ENCODE measurements around the gene ATG16L1. TPM values are rescaled to one million over a fixed set of nuclear protein-coding genes. Genes with fewer than 3 reads are reported as not detected.

The ATG16L1 gene
- total and polyA plus RNA-seq, 2 experiments from 2014 or later: 16.2 to 17.2 TPM

DNA sequence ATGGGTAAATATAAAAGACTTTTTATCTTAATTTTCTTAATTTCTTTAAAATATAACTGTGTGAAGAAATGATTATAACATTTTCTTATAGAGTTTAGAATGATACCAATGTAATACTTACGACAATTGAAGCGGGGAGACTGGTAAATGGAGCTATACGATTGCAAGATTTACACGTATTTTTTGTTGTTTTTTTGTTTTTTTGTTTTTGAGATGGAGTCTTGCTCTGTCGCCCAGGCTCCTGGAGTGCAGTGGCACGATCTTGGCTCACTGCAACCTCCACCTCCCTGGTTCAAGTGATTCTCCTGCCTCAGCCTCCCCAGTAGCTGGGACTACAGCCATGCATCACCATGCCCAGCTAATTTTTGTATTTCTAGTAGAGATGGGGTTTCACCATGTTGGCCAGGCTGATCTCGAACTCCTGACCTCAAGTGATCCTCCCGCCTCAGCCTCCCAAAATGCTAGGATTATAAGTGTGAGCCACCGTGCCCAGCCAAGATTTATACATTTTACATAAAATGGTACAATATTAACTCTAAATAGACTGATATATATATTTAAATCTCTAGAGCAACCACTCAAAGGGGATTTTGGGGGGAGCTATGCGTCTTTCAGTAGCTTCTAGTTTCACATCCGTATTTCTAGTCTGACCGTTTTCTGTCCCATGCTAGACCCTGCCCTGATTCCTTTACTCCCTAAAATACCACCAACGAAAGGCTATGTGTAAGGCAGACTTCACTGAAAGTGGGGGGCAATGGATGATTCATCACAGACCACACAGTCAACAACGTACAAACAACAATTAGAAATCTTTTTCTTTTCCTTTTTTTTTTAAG lies 28.2 kb upstream of the ATG16L1 start:
- peaks cover 49% of the 10 kb centered on the region for H3K27me3 ChIP-seq (replicated peaks; ENCODE audit: insufficient read depth)
- H3F3A ChIP-seq (ENCODE audit: insufficient read depth): no peaks in the 10 kb centered on the region
- no peaks in the 10 kb centered on the region for H4K20me1 ChIP-seq (ENCODE audit: insufficient read depth)
- H3K27ac ChIP-seq: no peak overlapping the region
- H3K4me3 ChIP-seq: no peak overlapping the region
- in situ Hi-C loops (cut with MboI): no loop called here
- 51 to 54% methylated on average over 14 of the region's 14 CpGs for WGBS, 2 experiments (ENCODE audit: low coverage in 1 of 2, low lambda C conversion rate in 2 of 2, missing lambda C conversion rate in 2 of 2)
- H3K36me3 ChIP-seq (ENCODE audit: low read depth): no peaks in the 10 kb centered on the region
- H3K4me2 ChIP-seq (ENCODE audit: unreplicated experiment): no peak overlapping the region
- no peaks in the 10 kb centered on the region for H3K9me3 ChIP-seq (ENCODE audit: low read depth)
- H3K79me2 ChIP-seq (ENCODE audit: insufficient read depth): no peaks in the 10 kb centered on the region
- H2AFZ ChIP-seq: no peak overlapping the region
- H3K9ac ChIP-seq: no peak overlapping the region
- no peak for DNase-seq
- H3K9me2 ChIP-seq (ENCODE audit: insufficient read depth): no peaks in the 10 kb centered on the region
- no peaks in the 10 kb centered on the region for H3K4me1 ChIP-seq (ENCODE audit: insufficient read depth)
- TF ChIP-seq EZH2 (IDR thresholded peaks at IDR 0.05; ENCODE audit: insufficient read depth, poor library complexity, severe bottlenecking) (no peak), EZH2phosphoT487 (IDR thresholded peaks at IDR 0.05; ENCODE audit: insufficient read depth, low read depth) (no peak)

DNA sequence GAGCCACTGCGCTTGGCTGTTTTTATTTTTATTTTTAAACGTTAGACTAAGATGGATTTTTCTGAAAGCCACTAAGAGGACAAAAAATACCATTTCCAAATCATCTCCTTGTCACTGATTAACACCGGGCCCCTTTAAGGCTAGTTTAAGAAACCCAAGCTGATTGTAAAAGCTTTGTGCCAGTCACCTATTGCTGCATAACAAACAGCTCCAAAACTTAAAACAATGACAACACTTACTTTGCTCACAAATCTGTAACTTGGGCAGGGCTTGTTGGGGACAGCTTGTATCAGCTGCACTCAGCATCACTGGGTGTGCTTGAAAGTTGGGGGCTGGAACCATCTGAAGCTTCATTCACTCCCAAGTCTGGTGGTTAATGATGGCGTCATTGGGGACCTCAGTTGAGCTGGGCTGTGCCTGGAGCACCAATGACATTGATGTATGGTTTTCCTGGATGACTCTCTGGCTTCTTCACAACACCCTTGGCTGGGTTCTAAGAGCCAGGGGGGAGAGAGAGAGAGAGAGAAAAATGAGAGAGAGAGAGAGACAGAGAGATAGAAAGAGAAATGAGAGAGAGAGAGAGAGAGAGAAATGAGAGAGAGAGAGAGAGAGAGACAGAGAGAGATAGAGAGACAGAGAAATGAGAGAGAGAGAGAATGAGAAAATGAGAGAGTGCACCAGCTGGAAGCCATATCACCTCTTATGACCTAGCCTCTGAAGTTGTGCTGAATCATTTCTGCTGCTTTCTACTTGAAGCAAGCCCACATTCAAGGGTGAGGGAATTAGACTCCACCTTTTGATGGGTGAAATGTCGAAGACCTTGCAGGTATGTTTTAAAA lies 26.0 kb upstream of the ATG16L1 start:
- H4K20me1 ChIP-seq (ENCODE audit: insufficient read depth): no peaks in the 10 kb centered on the region
- H3K4me3 ChIP-seq: no peak overlapping the region
- no peak overlapping the region for H3K4me2 ChIP-seq (ENCODE audit: unreplicated experiment)
- H2AFZ ChIP-seq: no peak overlapping the region
- no peaks in the 10 kb centered on the region for H3K36me3 ChIP-seq (ENCODE audit: low read depth)
- TF ChIP-seq EZH2 (IDR thresholded peaks at IDR 0.05; ENCODE audit: insufficient read depth, poor library complexity, severe bottlenecking) (no peak), EZH2phosphoT487 (IDR thresholded peaks at IDR 0.05; ENCODE audit: insufficient read depth, low read depth) (no peak)
- H3K9ac ChIP-seq: no peak overlapping the region
- 33 to 47% methylated on average over 5 of the region's 5 CpGs for whole genome bisulfite sequencing, 2 experiments (ENCODE audit: low coverage in 1 of 2, low lambda C conversion rate in 2 of 2, missing lambda C conversion rate in 2 of 2)
- DNase-seq: no peak
- no peaks in the 10 kb centered on the region for H3K9me3 ChIP-seq (ENCODE audit: low read depth)
- no peaks in the 10 kb centered on the region for H3K79me2 ChIP-seq (ENCODE audit: insufficient read depth)
- no peaks in the 10 kb centered on the region for H3K9me2 ChIP-seq (ENCODE audit: insufficient read depth)
- no peak overlapping the region for H3K27ac ChIP-seq
- peaks cover 53% of the 10 kb centered on the region for H3K27me3 ChIP-seq (replicated peaks; ENCODE audit: insufficient read depth)
- H3F3A ChIP-seq (ENCODE audit: insufficient read depth): no peaks in the 10 kb centered on the region
- in situ Hi-C loops (cut with MboI): no loop called here
- H3K4me1 ChIP-seq (ENCODE audit: insufficient read depth): no peaks in the 10 kb centered on the region

DNA sequence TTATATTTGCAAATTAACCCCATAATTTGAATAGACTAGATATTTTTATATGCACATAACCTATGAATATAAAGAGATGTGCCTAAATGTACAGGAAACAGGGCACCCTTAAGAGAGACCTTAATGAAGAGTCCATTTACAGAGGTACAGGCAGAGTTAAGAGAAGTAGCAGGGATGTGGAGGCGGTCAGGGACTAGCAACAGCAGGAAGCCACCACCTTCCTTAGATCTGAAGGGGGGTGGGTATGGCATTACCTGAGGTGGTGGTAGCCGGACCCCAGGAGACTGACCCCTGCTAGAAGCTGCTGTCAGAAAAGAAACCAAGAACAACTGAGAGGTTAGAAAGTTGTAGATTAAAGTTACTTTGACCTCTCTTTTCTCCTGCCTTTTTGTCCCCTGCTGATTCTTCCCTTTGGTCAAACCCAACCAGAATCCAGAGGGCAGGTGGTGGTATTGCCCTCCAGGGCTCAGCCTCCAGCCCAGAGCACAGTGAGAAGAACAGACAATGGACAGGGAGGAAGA lies 24.9 kb upstream of the ATG16L1 start:
- H3K79me2 ChIP-seq (ENCODE audit: insufficient read depth): no peaks in the 10 kb centered on the region
- no peak overlapping the region for H3K27ac ChIP-seq
- H2AFZ ChIP-seq: no peak overlapping the region
- no peak overlapping the region for H3K9ac ChIP-seq
- H3K9me3 ChIP-seq (ENCODE audit: low read depth): no peaks in the 10 kb centered on the region
- TF ChIP-seq EZH2 (IDR thresholded peaks at IDR 0.05; ENCODE audit: insufficient read depth, poor library complexity, severe bottlenecking) (no peak), EZH2phosphoT487 (IDR thresholded peaks at IDR 0.05; ENCODE audit: insufficient read depth, low read depth) (no peak)
- H3K27me3 ChIP-seq (replicated peaks; ENCODE audit: insufficient read depth): peaks cover 49% of the 10 kb centered on the region
- H3F3A ChIP-seq (ENCODE audit: insufficient read depth): no peaks in the 10 kb centered on the region
- no peak overlapping the region for H3K4me2 ChIP-seq (ENCODE audit: unreplicated experiment)
- no peaks in the 10 kb centered on the region for H4K20me1 ChIP-seq (ENCODE audit: insufficient read depth)
- DNase-seq: no peak
- in situ Hi-C loops (cut with MboI): no loop called here
- H3K4me1 ChIP-seq (ENCODE audit: insufficient read depth): no peaks in the 10 kb centered on the region
- no peaks in the 10 kb centered on the region for H3K36me3 ChIP-seq (ENCODE audit: low read depth)
- H3K4me3 ChIP-seq: no peak overlapping the region
- 51 to 61% methylated on average over 2 of the region's 2 CpGs for whole genome bisulfite sequencing, 2 experiments (ENCODE audit: low coverage in 1 of 2, low lambda C conversion rate in 2 of 2, missing lambda C conversion rate in 2 of 2)
- H3K9me2 ChIP-seq (ENCODE audit: insufficient read depth): no peaks in the 10 kb centered on the region

DNA sequence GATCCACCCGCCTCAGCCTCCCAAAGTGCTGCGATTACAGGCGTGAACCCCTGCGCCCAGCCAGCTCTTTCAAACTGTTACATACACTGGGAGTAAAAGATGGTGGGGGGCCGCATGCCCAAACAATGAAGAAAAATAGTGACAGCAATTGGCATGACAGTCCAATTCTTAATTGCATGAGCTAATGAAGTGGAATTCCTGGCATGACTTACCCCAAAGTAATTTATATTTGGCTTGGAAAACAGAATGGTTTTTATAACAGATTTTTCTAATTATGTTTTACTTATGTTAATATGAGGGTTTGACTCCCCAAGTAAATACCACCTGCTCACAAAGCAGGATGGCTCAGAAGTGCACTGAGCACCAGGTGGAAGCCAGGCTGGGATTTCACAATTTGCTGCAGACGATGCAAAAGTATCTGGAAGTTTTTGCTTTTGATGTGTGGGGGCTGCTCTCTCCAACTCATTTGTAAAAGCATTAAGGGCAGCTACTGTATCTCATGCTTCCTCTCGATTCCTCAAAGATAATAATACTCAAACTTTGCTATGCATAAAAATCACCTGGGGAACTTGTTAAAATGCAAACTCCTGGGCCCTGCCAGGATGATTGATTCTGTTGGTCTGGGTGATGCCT lies 24.0 kb upstream of the ATG16L1 start:
- Histone ChIP-seq H3K4me3 (no peak overlapping the region), H3K27me3 (replicated peaks; ENCODE audit: insufficient read depth) (peaks cover 42% of the 10 kb centered on the region), H3K9ac (no peak overlapping the region), H3K79me2 (ENCODE audit: insufficient read depth) (no peaks in the 10 kb centered on the region), H3K27ac (no peak overlapping the region), H3K9me2 (ENCODE audit: insufficient read depth) (no peaks in the 10 kb centered on the region), H3K36me3 (ENCODE audit: low read depth) (no peaks in the 10 kb centered on the region), H4K20me1 (ENCODE audit: insufficient read depth) (no peaks in the 10 kb centered on the region), H2AFZ (no peak overlapping the region), H3K4me1 (ENCODE audit: insufficient read depth) (no peaks in the 10 kb centered on the region), H3K4me2 (ENCODE audit: unreplicated experiment) (no peak overlapping the region), H3K9me3 (ENCODE audit: low read depth) (no peaks in the 10 kb centered on the region), H3F3A (ENCODE audit: insufficient read depth) (no peaks in the 10 kb centered on the region)
- no peak for TF ChIP-seq EZH2phosphoT487 (IDR thresholded peaks at IDR 0.05; ENCODE audit: insufficient read depth, low read depth)
- no peak for TF ChIP-seq EZH2 (IDR thresholded peaks at IDR 0.05; ENCODE audit: insufficient read depth, poor library complexity, severe bottlenecking)
- in situ Hi-C loops (cut with MboI): no loop called here
- 23 to 32% methylated on average over 7 of the region's 7 CpGs for WGBS, 2 experiments (ENCODE audit: low coverage in 1 of 2, low lambda C conversion rate in 2 of 2, missing lambda C conversion rate in 2 of 2)
- no peak for DNase-seq
